AG20443 (cell line): ENCODE results near the gene LRRC28.

Experiments used
- DNase-seq: peaks from one replicate; pipeline ENCODE4 v3.0.0; 2012; ENCODE audit warnings: low spot score, mixed read lengths

LRRC28 gene

GRCh38 chr15:99249270-99249841, 1.9 kb upstream of the LRRC28 start, which contains the start of gene TTC23:
TSS of gene TTC23 (minus strand) at chr15:99249581. CDS start at chr15:99228712, 20,869 bp downstream.
- peak; percentile 85 for DNase-seq

- no peak for DNase-seq
Observed at GRCh38 chr15:99250001-99250400, 1.3 kb upstream of the LRRC28 start.

- no peak for DNase-seq
Observed at GRCh38 chr15:99250494-99250856, 806 bp upstream of the LRRC28 start.

GRCh38 chr15:99252326-99252725, 1.0 kb downstream of the LRRC28 start:
- DNase-seq, result no peak

GRCh38 chr15:99253381-99254090, 2.3 kb downstream of the LRRC28 start:
- peak; percentile 63 for DNase-seq

- DNase-seq, result no peak
Observed at GRCh38 chr15:99257107-99257750, 5.9 kb downstream of the LRRC28 start.

GRCh38 chr15:99264125-99264524, 12.8 kb downstream of the LRRC28 start:
- DNase-seq, result no peak

- DNase-seq, result no peak
Observed at GRCh38 chr15:99265541-99266070, 14.3 kb downstream of the LRRC28 start.

- no peak for DNase-seq
Observed at GRCh38 chr15:99267957-99268356, 16.7 kb downstream of the LRRC28 start.

GRCh38 chr15:99268431-99268830, 17.1 kb downstream of the LRRC28 start:
- no peak for DNase-seq

- DNase-seq, result no peak
Observed at GRCh38 chr15:99273801-99274200, 22.5 kb downstream of the LRRC28 start.

GRCh38 chr15:99275061-99275460, 23.8 kb downstream of the LRRC28 start:
- no peak for DNase-seq

- DNase-seq, result no peak
Observed at GRCh38 chr15:99275525-99276128, 24.3 kb downstream of the LRRC28 start.

- no peak for DNase-seq
Observed at GRCh38 chr15:99279290-99279689, 28.0 kb downstream of the LRRC28 start.

- DNase-seq, result no peak
Observed at GRCh38 chr15:99279827-99280226, 28.5 kb downstream of the LRRC28 start.

GRCh38 chr15:99282121-99282520, 30.8 kb downstream of the LRRC28 start:
- no peak for DNase-seq

- no peak for DNase-seq
Observed at GRCh38 chr15:99282586-99282985, 31.3 kb downstream of the LRRC28 start.

- no peak for DNase-seq
Observed at GRCh38 chr15:99283717-99284116, 32.4 kb downstream of the LRRC28 start.

GRCh38 chr15:99291643-99292042, 40.4 kb downstream of the LRRC28 start:
- DNase-seq, result no peak

- DNase-seq, result no peak
Observed at GRCh38 chr15:99295840-99296239, 44.6 kb downstream of the LRRC28 start.

GRCh38 chr15:99296386-99296785, 45.1 kb downstream of the LRRC28 start:
- peak; percentile 10 for DNase-seq

GRCh38 chr15:99303907-99304306, 52.6 kb downstream of the LRRC28 start:
- no peak for DNase-seq
